T1000 (cell line): ENCODE data around the gene FHIT.

Source experiments
- DNase-seq: peaks from one replicate; lab custom pipeline; 2025; ENCODE audit warnings: mixed read lengths; lab: John Stamatoyannopoulos, UW

FHIT gene

GRCh38 chr3:60469481-60469880, 781.8 kb downstream of the FHIT start:
- DNase-seq: no peak

GRCh38 chr3:60463685-60464084, 787.6 kb downstream of the FHIT start:
- DNase-seq: no peak

GRCh38 chr3:60461267-60461666, 790.0 kb downstream of the FHIT start:
- DNase-seq: no peak

GRCh38 chr3:60456180-60456579, 795.1 kb downstream of the FHIT start:
- DNase-seq: no peak

GRCh38 chr3:60453326-60453725, 797.9 kb downstream of the FHIT start:
- DNase-seq: no peak

- DNase-seq: no peak
These were observed 802.6 kb downstream of the FHIT start for GRCh38 chr3:60448696-60449095.

GRCh38 chr3:60445446-60445845, 805.8 kb downstream of the FHIT start:
- DNase-seq: no peak

GRCh38 chr3:60444898-60445437, 806.3 kb downstream of the FHIT start:
- no peak for DNase-seq

GRCh38 chr3:60440869-60441268, 810.4 kb downstream of the FHIT start:
- no peak for DNase-seq

GRCh38 chr3:60435941-60436650, 815.2 kb downstream of the FHIT start:
- DNase-seq: no peak

GRCh38 chr3:60434950-60435349, 816.3 kb downstream of the FHIT start:
- no peak for DNase-seq

GRCh38 chr3:60434323-60434722, 816.9 kb downstream of the FHIT start:
- DNase-seq: no peak

- DNase-seq: no peak
These were observed 819.7 kb downstream of the FHIT start for GRCh38 chr3:60431599-60431958.

GRCh38 chr3:60430205-60430604, 821.0 kb downstream of the FHIT start:
- no peak for DNase-seq

- DNase-seq: no peak
These were observed 824.1 kb downstream of the FHIT start for GRCh38 chr3:60427109-60427508.

GRCh38 chr3:60424942-60425341, 826.3 kb downstream of the FHIT start:
- DNase-seq: no peak

GRCh38 chr3:60424034-60424433, 827.2 kb downstream of the FHIT start:
- no peak for DNase-seq

GRCh38 chr3:60423556-60423955, 827.7 kb downstream of the FHIT start:
- DNase-seq: no peak

- no peak for DNase-seq
These were observed 829.4 kb downstream of the FHIT start for GRCh38 chr3:60421749-60422446.

- DNase-seq: no peak
These were observed 833.7 kb downstream of the FHIT start for GRCh38 chr3:60417576-60417975.

GRCh38 chr3:60414011-60414410, 837.2 kb downstream of the FHIT start:
- DNase-seq: no peak

- DNase-seq: no peak
These were observed 837.7 kb downstream of the FHIT start for GRCh38 chr3:60413551-60413950.

GRCh38 chr3:60403866-60404265, 847.4 kb downstream of the FHIT start:
- no peak for DNase-seq

GRCh38 chr3:60402931-60403330, 848.3 kb downstream of the FHIT start:
- no peak for DNase-seq
